NCI-H524 treated with DMSO at 0.1 percent for 48 hours (cell line): ENCODE data around the gene MORN1.

Source experiments
- DNase-seq: peaks from one replicate; lab custom pipeline; 2025; lab: John Stamatoyannopoulos, UW

The MORN1 gene

GRCh38 chr1:2373551-2374251 is 17.7 kb downstream of the MORN1 start:
- no peak for DNase-seq

- no peak for DNase-seq
Measured at GRCh38 chr1:2372551-2373490, 18.5 kb downstream of the MORN1 start.

GRCh38 chr1:2368053-2368744 is 23.2 kb downstream of the MORN1 start:
- DNase-seq, result no peak

DNA sequence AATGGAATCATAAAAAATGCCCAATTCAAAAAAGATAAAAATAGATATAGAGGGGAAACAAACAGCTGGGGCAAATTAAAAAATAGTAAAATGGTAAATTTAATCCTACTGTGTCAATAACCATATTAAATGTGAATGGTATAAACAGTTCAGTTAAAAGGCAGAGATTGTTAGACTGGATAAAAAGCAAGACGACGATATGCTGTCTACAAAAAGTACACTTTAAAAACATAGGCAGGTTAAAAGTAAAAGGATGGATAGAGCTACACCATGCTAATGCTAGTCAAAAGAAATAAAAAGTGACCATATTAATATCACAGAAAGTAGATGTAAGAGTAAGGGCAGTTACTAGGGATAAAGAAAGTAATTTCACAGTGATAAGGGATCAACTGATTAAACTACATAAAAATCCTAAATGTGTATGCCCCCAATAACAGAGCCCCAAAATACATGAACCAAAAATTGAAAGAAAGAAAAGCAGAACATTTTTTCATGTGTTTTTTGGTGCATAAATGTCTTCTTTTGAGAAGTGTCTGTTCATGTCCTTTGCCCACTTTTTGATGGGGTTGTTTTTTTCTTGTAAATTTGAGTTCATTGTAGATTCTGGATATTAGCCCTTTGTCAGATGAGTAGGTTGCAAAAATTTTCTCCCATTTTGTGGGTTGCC is 27.4 kb downstream of the MORN1 start:
- no peak for DNase-seq

DNA sequence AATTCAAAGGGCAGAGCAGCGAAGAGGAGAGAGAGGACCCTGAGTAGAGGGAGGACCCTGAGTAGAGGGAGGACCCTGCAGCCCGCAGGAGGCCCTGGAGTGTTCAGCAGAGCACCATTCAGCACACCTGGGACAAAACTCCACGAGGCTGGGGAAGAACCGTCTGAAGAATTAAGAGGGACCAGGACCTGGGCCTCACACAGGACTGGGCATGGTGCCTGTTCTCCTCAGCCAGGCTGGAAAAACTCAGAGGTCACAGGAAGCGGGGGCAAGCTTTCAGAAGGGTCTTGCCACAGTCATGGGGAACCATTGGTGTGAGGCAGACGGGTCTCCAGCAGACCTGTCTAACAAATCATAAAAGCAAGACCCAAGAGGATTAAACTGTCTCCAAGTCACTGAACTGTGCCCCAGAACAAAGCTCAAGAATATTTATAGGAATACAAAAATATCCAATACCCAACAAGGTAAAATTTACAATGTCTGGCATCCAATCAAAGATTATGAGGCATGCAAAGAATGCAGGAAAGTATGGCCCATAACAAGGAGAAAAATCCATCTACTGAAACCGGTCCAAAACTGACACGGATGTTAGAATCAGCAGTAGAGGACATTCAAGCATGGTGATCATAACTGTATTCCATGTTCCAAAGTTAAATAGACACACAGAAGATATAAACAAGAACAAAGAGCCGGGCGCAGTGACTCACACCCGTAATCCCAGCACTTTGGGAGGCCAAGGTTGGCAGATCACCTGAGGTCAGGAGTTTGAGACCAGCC is 30.6 kb downstream of the MORN1 start:
- no peak for DNase-seq

DNA sequence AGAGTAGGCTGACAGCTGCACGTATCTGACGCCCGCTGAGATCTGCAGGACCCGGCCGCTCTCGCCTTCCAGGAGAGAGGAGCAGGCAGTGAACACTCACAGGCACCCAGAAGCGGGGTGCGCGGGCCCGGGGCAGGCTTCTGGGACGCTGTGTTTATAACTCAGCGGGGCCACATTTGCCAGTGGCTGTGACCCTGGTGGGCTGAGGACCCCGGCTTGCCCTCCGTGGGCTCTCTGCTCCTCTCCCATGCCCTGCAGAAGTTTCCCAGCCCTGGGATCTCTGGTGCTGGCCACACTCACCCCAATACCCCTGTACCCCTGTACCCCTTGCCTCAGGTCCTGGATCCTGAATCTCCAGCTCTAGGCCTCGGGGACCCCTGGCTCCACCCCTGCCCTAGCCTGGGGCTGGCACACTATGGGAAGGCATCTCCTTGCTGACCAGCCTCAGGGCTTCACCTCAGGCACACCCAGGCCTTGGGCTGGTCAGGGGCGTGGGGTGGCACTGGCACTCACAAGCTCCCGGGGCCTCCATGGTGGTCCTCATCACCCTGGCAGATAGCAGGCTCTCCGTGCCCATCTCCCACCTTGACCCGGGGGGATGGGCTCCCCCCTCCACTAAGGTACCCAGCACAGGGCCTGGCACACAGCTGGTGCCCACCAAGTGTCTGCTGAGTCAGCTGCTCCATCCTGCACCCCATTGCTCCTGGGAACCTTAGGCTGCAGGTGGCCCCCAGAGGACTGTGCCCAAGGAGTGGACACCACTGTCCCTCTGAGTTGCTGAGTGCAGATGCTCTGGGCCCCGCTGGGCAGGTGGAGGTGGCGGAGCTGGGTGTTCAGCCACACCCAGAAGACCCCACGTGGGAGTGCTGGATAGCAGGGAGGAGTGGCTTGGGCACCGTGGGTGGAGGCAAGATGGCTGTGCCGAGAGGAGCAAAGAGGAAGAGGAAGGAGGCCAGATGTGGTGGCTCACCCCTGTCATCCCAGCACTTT is 32.4 kb downstream of the MORN1 start:
- no peak for DNase-seq

- DNase-seq, result no peak
Measured at GRCh38 chr1:2358072-2358471, 33.3 kb downstream of the MORN1 start.

DNA sequence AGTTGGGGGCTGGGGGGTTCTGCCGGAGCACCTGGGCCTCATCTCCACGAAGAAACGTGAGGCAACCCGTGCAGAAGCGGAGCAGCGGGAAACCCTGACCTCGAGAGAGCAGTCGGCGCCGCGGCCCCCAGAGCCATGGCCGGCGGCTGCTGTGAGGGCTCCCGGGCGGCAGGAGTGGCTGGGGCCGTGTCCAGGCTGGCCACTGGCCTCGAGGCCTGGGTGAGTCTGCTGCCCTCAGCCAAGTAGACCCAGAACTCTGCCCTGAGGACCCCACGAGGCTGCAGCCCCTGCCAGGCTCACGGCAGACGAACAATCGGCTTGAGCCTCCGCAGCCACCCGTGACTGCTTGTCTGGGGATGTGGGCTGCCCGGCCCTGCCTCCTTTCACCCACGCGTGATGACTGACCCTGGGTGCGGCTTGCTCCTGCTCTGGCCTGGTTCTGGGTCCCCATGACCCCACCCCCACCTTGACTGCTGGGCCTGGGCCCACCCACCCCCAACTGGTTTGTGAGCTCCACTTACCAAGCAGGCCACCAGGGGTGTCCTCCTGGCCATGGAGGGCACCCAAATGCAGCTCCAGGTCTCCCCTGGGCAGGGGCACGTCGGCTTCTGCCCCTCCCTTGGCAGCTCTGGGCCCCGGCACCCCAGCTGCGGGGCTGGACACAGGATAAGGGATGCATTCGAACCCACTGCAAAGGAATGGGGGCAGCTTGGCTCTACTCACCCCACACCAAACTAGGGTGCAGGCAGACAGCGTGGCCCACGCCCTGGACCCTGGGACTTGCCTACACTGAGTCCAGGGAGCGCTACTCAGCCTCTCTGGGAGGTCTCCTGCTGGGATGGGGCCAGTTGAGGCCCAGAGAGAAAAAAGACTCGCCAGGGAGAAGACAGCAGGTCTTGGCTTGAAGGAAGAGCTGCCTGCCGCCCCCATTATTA is 34.2 kb downstream of the MORN1 start:
- DNase-seq, result no peak

- no peak for DNase-seq
Measured at GRCh38 chr1:2356401-2356800, 35.0 kb downstream of the MORN1 start.

- DNase-seq, result no peak
Measured at GRCh38 chr1:2355373-2356261, 35.7 kb downstream of the MORN1 start.

GRCh38 chr1:2354511-2355372 is 36.6 kb downstream of the MORN1 start:
- DNase-seq, result no peak

DNA sequence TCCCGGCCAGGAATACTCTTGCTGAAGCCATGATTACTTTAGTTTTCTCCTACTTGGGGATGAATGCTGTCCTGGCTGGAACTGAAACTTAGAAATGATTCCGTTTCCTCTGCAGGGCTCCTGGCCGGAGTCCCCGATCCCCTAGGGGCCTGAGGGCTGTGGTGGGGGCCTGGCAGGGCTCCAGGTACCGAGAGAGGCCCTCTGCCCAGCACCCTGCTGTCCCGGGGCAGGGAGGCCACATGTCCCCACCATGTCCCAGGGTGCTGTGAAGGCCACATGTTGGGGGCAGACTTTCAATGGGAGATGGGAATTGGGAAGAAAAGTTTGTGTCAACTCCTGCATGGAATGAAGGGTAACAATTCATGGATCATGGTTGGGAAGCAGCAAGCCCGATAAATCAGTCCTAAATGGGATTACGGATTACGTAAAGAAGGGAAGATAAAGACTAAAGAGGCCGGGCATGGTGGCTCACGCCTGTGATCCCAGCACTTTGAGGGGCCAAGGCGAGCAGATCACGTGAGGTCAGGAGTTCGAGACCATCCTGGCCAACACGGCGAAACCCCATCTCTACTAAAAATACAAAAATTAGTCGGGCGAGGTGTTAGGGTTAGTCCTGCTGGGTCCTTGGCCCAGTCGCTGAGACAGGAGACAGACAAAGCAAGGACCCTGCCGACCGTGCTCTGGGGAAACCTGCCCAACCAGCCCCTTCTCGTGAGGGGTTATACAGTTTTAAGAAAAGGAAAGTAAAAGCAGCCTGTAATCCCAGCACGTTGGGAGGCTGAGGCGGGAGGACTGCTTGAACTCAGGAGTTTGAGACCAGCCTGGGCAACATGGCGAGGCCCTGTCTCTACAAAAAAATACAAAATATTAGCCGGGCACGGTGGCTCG is 37.6 kb downstream of the MORN1 start:
- DNase-seq, result no peak

- no peak for DNase-seq
Measured at GRCh38 chr1:2352897-2353550, 38.3 kb downstream of the MORN1 start.

- no peak for DNase-seq
Measured at GRCh38 chr1:2352341-2352896, 38.9 kb downstream of the MORN1 start.

DNA sequence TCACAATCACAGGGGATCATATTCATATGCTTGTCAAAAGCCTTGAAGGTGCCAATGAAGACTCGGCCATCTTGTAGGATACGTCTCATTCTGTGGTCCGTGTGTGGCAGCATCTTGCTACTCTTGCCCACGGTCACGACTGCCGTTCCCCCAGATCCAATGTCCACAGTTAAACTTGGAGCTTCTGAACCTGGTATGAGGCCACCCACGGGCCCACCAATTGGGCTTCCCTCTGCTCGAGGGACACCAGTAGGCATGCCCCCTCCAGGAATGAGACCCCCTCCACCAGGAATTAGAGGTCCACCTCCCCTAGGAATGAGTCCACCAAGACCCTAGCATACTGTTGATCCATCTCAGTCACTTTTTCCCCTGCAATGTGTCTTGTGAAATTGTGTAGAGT is 39.6 kb downstream of the MORN1 start:
- no peak for DNase-seq
